Dermis microvascular lymphatic vessel endothelial cell (primary cell): ENCODE results near the gene FZR1. TPM values are rescaled to one million over a fixed set of nuclear protein-coding genes. Genes with fewer than 3 reads are reported as not detected.
"Not testable (repeated sequence)": the region's sequence is repeated elsewhere in the genome, so short reads cannot be mapped to it uniquely, and the experiment has no call there.

Experiments used
- DNase-seq, 2 donors: peaks; one replicate each; pipeline versions ENCODE4 v3.0.0 to v3.0.0-alpha.2; 2010; ENCODE audit warnings: low read depth in 2 of 2
- total RNA-seq: library from RNA; depleted of rRNA; stranded (reverse); fragments of >200 nt; gene quantifications from 2 replicates; pipeline ENCODE4 v1.2.1, GENCODE V29; 2014

FZR1 gene
- total RNA-seq, 1 donor from 2014 or later, result 28.4 TPM

DNA sequence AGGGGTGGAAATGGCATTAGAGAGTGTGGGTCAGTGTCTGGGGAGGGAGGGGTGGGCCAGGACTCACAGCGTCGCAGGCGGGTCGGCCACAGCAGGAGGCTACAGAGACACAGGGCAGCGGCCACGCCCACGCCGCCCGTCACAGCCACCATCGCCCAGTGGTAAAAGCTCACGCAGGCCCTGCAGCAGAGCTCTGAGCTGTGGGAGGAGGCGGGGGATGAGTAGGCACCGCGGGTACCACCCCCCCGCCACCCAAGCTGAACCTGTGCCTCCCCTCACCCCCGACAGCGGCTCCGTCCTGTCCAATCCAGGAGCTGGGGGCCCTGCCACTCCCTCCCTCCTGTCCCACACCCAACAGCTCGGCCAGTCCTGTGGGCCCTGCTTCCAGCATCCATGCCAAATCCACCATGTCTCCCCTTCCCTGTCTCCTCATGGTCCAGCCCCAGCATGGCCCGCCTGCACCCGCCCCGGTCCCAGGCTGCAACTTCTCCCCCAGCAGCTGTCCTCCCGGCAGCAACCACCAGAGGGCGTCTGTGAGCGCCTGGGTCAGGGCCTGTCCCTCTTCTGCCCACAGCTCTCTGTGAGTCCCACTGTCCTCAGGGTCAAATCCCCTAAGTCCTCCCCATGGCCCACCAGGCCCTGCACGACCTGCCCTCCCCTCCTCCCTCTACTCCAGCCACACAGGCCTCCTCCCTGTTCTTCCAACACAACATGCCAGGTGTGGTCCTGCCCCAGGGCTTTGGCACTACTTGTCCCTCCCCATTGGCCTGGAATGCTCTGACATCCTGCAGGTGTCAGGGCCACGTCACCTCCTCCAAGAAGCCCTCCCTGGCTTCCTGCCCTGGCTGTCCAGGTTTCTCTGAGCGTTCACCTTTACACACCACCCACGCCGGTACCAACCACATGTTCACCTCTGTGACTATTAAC is 38.9 kb downstream of the FZR1 start:
- peak; percentile 21 to 49 for DNase-seq

DNA sequence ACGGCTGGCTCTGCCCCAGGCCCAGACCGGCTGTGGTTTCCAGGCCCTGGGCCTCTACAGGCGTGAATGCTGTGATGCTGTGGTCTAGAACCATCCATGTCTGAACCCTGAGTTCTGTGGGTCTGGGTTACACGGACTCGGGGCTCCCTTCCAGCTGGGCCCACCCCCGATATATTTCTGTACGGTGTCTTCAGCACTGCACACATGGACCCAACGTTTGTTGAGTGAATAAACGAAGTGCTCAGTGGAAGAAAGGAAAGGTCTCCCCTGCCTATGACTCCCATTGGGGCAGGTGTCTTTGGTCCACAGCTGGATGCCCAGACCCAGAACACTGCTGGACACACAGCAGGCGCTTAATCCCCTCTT is 39.5 kb downstream of the FZR1 start:
- no peak for DNase-seq

DNA sequence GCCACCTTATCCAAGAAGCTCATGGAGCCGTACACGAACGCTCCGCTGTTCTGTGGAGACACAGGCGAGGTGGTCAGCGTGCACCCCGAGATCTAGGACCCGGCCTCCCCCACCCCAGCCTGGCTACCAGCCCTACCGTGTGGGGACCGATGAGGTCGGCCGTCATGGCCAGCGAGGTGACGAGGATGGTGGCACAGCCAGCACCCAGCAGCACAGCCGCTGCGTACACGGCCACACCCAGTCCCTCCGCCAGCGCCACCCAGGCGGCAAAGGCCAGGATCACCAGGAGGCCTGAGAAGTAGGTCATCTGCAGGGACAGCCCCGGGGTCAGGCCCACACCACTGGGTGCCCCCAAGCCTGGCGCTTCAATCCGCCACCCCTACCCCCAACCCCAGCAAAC is 40.0 kb downstream of the FZR1 start:
- DNase-seq, result no peak

DNA sequence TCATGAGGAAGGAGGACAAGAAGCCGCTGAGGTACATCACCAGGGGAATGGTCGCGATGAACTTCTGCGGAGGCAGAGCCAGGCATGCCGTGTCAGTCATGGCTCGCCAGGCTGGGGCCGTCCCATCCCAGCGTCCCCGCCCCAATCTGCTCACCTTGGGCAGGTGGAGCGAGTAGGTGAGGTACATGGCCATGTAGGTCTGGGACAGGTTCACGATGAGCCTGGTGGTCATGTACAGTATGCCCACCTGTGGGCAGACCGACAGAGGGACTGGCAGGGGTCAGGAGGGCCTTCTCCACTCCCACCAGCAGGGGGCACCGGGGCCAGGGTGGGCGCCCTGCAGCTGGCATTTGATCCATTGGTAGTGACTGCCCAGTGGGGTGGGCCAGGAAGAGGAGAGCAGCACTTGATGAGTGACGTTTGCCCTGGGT is 41.2 kb downstream of the FZR1 start:
- DNase-seq, result peak in 1 of 2 donors; percentile 31

- no peak for DNase-seq
Measured at GRCh38 chr19:3547767-3548282, 41.7 kb downstream of the FZR1 start.

DNA sequence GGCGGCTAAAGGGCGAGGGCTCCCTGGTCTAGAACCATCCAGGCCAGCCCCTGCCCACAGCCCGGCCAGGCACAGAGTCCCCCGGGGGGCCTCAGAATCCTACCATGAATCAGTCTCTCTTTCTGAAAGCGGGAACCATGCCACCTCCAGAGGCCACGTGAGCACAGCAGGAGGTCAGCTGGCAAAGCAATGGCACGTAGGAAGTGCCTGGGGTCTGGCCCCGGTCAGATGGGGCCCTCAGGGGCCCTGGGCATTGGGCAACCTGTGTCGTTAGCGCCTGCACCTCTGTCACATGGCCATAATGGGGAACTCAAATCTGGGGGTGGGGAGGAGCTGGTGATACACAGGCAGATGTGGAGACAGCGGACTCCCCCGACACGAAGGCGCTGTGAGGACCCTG is 42.5 kb downstream of the FZR1 start:
- no peak for DNase-seq

GRCh38 chr19:3549816-3550215 is 43.7 kb downstream of the FZR1 start:
- DNase-seq, result no peak

GRCh38 chr19:3550947-3551791 is 45.1 kb downstream of the FZR1 start:
- DNase-seq, result no peak

GRCh38 chr19:3551792-3552095 is 45.6 kb downstream of the FZR1 start:
- no peak for DNase-seq

DNA sequence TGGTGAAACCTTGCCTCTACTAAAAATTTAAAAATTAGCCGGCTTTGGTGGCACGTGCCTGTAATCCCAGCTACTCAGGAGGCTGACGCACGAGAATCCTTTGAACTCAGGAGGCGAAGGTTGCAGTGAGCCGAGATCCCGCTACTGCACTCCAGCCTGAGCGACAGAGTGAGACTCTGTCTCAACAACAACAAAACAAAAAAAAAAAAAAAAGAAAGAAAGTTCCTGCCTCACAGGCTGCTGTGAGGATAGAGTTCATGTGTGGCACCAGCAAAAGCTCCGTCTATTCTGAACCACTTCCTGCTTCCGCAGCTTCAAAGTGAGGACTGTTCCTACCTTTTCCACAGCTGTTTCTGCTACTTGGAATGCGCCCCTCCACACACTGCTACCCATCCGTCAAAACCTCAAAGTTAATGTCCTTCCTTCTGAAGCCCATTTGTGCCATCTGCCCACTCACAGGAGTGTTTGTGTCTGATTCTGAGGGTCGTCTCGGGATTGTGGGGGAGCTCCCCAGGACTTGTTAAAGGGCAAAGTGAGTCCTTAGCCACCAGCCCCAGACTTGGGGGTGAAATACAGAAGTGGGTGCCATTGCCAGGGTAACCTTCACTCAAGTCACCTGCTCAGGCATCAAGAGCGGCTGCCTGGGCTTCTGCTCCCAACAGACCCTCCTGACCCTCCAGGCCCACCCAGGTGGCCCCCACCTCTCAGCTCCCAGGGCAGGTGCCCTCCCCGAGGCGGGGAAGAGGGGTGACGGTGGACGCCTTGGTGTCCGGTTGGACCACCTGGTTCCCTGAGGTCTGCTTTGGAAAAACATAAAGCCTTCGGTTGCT is 48.4 kb downstream of the FZR1 start:
- peak in 1 of 2 donors; percentile 46 for DNase-seq

DNA sequence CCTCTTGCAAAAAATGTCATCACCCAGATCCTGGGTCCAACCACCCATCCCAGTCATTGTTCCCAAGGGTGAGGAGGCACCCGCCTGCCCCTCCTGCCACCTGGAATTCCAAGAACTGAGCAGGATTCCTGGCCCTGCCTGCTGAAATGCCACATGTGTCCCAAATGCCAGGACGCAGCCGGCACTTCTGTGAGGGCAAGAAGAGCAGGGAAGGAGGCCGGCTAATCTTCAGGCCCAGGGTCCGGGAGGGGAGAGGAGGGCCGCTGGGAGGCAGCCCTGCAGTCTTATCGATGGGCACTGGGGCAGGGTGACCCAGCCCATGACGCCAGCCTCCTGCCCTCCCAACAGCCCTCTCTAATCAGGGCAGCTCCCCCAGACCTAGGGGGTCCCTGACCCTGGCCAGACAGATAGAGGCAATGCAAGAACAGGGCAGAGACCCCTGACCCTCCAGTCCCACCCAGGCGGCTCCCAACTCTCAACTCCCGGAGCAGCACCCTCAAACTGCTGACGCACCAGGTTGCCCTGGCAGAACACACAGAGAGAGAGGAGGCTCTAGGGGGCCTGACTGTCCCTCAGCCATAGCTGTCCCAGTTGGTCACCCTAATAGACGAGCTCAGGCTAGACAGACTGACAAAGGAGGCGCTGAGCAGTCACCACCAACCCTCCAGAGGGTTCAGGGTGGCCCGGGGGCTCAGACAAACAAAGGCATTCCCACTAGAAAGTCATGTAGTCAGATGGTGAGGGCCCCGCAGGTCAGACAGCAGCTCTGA is 49.7 kb downstream of the FZR1 start:
- no peak for DNase-seq

GRCh38 chr19:3556423-3556977 is 50.4 kb downstream of the FZR1 start:
- DNase-seq, result no peak

DNA sequence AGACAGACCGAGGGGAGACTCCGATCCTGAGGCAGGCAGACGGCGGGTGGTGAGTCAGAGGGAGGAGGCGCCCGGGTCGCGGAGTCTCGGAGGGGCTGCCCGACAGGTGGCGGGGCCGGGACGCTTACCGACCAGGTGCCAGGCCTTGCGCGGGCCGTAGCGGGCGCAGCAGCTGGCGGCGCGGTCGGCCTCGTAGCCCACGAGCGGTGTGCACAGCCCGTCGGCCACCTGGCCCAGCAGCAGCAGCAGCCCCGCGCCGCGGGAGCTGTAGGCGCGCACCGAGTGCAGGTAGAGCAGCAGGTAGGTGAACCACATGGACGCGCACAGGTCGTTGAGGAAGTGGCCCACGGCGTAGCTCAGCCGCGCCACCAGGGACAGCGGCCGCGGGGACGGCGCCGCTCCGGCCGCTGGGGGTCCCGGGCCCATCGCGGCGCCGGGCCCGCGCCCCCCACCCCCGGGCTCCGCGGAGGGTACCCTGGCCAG is 50.9 kb downstream of the FZR1 start:
- DNase-seq, result peak in 1 of 2 donors; percentile 66

GRCh38 chr19:3557461-3558248 is 51.5 kb downstream of the FZR1 start, which contains the start of gene MFSD12:
Gene MFSD12 (minus strand): TSS chr19:3557586. CDS start chr19:3557403, 183 bp downstream.
- peak; percentile 75 to 94 for DNase-seq

GRCh38 chr19:3563709-3564524 is 57.8 kb downstream of the FZR1 start:
- DNase-seq, result no peak

DNA sequence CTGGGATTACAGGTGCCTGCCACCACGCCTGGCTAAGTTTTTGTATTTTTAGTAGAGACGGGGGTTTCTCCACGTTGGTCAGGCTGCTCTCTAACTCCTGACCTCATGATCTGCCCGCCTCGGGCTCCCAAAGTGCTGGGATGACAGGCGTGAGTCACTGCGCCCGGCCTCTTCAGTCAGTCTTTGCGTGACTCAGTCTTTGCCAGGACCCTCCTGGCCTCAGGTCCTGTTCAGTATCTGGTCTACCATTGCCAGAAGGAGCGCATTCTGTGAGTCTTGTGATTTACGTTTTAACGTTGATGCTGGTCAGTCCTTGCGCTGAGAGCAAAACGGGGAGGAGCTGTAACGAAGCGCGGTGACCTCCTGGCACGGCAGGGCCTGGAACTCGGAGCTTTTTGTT is 59.0 kb downstream of the FZR1 start:
- DNase-seq, result no peak

DNA sequence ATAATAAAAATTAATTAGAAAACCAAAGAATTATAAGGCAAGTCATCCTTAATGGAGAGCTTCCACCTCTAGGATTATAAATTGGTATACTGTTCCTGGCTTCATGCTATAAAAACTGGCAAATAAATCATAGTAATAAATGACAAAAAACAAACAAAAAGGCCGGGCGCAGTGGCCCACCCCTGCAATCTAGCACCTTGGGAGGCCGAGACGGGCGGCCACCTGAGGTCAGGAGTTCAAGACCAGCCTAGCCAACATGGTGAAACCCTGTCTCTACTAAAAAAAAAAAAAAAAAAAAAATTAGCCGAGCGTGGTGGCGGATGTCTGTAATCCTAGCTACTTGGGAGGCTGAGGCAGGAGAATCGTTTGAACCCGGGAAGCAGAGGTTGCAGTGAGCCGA is 63.9 kb downstream of the FZR1 start:
- DNase-seq, result not testable (repeated sequence)

GRCh38 chr19:3570606-3571011 is 64.5 kb downstream of the FZR1 start:
- DNase-seq, result no peak
